HG02798 (cell line): ENCODE measurements around the gene PSME1.
A peak's percentile ranks its signal among the peaks of the same experiment; 100 is the strongest.

ENCODE experiments used
- ATAC-seq: cut with Tn5 transposase; IDR thresholded peaks from one replicate; pipeline ENCODE4 v1.9.1; 2021; ENCODE audit warnings: mild to moderate bottlenecking; ENCODE audit not compliant: unreplicated experiment, poor library complexity

Gene PSME1

GRCh38 chr14:24135834-24136683 lies at the start of gene PSME1:
PSME1 (plus strand) TSS chr14:24136194; CDS start chr14:24136263, 69 bp downstream.
- ATAC-seq, result peak; percentile 90

DNA sequence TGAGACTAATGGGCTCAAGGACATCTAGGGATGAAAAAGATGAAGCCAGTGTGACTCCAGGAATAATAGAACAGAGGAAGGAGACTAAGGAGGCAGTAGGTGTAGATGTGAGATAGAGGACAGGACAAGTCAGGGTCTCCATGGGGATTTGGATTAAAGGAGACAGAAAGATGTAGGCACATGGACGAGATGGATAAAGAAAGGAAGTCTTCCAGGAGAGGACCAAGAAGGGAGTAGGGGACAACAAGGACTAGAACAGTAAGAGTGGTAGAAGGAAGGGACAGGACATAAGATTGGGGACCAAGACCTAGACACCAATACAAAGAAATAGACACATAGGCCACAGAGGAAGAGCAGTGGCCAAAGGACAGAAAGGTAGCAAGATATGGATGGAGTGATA lies 49.0 kb upstream of the PSME1 start:
- no peak for ATAC-seq

DNA sequence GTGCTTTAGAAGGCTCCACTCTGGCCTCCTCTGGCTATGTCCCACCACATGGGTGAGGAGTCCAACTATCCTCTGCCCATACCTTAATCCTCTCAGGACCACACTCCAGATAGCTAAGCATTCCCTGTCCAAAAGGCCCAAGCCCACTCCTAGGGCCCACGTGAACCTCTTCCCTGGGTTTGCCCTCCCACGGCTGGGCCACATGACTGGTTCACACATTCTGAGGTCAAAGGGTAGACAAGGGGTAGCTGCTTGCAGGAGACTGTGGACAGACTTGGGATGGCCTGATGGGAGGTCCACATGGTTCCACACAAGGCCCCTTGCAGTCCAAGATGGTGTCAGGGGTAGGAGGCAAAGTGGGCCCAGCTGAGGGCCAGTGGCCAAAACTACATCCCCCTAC lies 47.9 kb upstream of the PSME1 start:
- ATAC-seq, result no peak

DNA sequence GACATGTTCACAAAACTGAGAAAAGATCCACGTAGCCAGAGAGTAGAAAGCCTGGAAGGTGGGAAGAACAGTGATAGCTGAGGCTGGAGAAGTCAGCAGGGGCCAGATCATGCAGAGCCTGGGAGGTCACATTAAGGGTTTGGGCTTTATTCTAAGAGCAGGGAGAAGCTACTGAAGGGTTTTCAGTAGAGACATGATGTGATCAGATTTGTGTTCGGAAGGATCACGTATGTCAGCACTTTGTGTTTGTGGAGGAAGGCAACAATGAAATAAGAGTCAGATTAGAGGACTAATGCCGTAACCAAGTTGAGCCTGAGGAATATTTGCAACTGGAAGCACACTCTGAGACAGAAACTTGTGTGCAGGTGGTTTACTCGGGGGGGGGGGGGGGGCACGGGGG lies 46.1 kb upstream of the PSME1 start:
- ATAC-seq, result no peak

DNA sequence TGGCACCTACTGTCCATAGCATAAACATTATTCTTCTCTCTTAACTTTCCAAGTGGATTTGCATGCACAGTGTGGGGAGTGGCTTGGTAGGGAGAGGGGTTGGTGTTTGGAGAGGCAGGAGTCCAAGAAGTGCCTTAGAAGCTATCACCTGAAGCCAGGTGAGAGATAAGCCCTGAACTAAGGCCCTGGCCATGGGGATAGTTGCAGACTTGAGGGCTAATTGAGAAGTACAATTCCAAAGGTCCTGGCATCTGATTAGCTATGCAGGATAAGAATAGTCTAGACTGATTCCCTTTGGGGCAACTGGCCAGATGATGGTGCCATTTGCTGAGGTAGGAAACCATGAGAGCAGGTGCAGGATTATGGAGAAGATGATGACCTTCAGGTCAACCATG lies 43.9 kb upstream of the PSME1 start:
- ATAC-seq, result no peak

GRCh38 chr14:24092505-24093206 lies 43.3 kb upstream of the PSME1 start:
- ATAC-seq, result no peak

DNA sequence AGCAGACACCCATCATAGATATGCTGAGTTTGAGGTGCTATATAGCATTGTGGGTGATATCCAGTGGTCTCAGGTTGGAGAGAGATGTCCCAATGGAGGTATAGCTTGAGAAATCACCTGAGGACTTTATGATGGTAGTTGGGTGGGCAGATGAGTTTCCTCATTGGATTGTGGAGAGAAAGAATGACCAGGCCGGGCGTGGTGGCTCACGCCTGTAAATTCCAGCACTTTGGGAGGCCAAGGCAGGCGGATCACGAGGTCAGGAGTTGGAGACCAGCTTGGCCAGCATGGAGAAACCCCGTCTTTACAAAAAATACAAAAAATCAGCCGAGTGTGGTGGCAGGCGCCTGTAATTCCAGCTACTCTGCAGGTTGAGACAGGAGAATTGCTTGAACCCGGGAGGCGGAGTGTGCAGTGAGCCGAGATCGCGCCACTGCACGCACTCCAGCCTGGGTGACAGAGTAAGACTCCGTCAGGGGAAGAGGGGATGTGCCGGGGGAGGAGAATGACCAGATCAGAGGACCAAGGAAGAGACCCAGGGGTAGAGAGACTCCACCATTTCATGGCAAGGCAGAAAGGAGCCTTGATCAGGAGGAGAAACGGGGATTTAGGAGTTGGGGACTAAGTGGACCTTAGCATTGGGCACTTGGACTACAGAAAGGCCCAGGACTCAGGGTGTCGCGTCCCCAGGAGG lies 42.6 kb upstream of the PSME1 start:
- no peak for ATAC-seq

DNA sequence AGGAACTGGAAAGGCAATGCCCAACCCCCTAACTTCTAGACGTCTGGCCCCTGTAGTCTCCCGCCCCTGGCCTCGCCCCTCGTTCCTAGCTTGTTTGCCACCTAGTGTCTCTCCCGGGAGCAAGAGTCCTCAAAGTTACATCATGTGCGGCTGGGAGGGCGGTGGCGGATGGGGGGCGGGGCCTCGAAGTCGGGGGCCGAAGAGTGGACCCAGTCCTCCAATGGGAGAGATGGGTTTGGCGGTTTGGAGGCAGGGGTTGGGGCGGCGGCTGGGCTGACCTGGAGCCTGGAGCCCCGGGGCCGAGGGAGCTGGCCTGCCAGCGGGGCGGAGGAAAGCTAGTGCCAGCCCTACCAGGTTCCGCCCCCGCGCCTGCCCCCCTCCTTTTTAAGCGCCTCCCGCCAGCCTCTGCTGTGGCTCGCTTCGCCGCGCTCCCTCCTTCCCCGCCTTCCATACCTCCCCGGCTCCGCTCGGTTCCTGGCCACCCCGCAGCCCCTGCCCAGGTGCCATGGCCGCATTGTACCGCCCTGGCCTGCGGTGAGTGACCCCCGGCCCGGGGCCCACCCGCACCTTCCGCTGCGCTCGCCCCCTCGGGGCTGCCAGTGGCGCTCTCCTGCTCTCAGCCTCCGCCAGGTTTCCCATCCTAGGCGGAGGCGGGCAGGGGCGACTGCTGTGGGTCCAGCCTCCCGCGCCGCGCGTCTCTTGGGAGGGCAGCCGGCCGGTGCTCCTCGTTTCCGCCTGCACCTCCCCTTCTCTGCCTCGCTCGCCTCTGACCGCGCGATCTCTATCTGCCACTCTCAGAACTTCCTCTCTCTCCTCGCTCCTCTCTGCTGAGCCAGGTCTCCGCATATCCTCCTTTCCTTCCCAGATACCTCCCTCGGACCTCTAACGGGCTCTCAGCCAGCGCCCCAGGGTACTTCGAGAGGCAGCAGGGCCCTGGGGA lies 41.8 kb upstream of the PSME1 start, which contains the start of gene PCK2:
Gene PCK2 (plus strand): TSS at position 411 of the 940 bp plus-strand sequence. CDS start 95 bp downstream, at position 506.
- ATAC-seq, result peak; percentile 64

- no peak for ATAC-seq
Observed at GRCh38 chr14:24094841-24095270, 41.1 kb upstream of the PSME1 start.

DNA sequence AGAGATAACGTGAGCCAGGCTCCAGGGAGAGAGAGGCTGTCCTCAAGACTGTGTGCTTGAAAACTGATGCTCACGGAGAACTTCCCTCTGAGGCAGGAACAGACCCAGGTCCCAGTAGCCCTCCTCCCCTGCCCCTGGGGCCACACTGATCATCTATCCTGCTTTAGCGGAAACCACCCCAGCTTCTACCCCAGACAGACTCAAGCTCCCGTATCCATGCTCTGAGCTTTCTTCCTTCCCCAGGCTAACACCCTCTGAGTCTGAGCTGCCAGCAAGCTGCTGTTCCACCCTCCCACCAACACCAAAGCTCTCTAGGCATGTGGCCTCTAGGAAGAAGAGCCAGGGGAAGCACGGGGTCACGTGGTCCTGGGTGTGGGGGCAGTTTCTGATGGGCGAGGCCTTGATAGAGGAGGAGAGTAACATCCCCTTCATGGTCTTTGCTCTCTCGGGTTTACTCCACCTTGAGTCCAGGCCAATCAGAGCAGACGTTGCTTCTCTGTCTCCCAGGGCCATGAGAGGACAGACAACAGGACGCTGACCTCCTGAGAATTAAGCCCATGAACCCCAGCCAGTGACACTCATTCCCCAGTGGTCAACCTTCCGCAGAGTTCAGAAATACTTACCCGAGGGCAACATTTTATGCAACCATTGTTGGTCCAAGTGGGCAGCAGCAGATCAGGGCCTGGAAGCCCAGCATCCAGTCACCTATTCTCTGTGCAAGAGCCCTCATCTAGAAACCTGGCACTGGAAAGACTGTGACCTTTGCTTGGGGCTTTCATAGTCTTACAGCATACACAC lies 40.5 kb upstream of the PSME1 start:
- peak; percentile 72 for ATAC-seq

DNA sequence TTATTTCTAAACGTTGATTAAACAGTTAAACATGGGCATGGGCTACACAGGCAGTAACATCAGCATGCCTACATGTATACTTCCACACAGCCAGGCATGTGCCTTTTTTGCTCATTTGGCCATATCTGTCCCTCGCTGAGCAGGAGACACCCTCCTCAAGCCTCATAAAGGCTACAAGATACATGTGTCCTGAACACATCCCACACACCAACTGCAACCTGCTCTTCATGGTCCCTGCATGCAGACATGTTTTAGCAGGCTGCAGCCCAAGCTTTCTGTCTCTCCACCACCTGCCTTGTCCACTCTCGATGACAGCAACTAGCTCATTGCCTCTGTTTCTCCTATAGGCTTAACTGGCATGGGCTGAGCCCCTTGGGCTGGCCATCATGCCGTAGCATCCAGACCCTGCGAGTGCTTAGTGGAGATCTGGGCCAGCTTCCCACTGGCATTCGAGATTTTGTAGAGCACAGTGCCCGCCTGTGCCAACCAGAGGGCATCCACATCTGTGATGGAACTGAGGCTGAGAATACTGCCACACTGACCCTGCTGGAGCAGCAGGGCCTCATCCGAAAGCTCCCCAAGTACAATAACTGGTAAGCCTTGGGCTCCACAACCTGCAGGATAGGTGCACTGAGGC lies 39.3 kb upstream of the PSME1 start:
- no peak for ATAC-seq

DNA sequence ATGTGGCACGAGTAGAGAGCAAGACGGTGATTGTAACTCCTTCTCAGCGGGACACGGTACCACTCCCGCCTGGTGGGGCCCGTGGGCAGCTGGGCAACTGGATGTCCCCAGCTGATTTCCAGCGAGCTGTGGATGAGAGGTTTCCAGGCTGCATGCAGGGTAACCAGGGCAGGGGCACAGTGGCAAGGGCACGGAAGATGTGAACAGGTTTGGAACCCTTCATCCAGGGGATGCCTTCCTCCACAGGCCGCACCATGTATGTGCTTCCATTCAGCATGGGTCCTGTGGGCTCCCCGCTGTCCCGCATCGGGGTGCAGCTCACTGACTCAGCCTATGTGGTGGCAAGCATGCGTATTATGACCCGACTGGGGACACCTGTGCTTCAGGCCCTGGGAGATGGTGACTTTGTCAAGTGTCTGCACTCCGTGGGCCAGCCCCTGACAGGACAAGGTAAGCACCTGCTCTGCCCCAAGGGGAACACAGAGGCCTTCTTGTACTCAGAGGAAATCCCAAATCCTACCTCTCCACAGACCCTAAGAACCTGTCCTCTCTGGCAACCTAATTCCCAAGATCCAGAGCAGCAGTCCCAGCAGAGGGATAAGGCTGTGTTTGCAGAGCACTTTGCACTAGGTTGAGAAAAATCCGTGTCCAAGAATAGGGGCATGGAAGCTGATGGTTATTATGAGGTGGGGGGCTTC lies 37.6 kb upstream of the PSME1 start:
- ATAC-seq, result no peak

DNA sequence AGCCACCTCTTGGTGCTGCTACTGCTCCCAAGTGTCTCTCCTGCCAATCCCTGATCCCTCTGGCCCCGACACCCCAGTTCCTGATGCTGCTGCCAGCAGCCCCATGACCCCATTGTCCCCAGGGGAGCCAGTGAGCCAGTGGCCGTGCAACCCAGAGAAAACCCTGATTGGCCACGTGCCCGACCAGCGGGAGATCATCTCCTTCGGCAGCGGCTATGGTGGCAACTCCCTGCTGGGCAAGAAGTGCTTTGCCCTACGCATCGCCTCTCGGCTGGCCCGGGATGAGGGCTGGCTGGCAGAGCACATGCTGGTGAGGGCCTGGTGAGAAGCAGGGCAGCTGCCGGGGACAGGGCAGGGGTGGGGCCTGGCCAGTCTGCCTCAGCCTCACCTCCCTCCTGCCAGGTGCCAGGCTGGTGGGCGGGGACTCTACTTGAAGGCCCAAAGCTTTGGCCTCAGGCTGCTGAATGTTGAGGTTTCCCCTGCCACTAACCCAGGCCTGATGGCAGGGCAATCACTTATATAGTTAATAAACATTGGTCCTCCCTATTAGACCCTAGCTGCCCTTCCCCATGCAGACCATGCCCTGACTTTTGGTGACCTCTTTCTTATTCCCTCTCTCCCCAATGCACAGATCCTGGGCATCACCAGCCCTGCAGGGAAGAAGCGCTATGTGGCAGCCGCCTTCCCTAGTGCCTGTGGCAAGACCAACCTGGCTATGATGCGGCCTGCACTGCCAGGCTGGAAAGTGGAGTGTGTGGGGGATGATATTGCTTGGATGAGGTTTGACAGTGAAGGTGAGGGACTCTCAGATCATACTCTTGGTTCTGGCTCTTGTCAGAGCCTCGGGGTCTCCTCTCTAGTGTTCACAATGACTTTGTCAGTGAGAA lies 36.8 kb upstream of the PSME1 start:
- ATAC-seq, result no peak

DNA sequence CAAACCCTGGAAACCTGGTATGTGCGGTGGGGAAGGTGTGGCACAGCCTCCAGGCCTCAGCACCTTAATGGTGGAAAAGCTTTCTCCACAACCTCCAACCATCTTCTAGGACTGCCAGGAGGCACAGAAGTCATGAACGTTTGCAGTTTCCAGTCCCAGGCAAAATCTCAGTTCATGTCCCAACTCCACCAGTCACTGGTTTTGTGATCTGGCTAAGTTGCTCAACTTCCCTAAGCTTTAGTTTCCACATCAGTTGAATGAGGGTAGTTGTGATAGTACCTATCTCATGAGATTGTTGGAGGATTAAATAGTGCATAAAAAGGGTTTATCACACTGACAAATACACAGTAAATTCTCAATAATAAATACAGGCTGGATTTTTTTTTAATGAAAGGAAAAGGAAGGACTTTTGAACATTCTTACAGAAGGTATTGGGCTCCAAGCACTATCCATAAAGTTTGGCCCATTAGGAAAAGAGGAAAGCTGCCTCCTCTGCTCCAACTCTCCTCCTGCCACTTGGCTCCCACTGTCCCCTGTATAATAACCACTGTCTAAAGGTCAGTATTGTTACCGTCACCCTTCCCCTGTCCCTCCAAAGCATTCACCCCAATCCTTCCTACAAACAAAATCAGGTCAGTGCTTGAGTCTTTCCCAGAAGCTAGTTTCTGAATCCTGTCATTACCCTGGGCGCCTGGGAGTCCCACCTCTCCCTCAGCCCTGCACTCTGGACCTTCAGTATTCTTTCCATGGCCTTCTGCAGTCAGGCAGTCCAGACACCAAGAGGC lies 35.6 kb upstream of the PSME1 start:
- no peak for ATAC-seq

GRCh38 chr14:24100982-24101494 lies 35.0 kb upstream of the PSME1 start:
- no peak for ATAC-seq
